ENCODE measurements around the gene TTC4.
A peak's percentile ranks its signal among the peaks of the same experiment; 100 is the strongest.
"Not testable (repeated sequence)": the region's sequence is repeated elsewhere in the genome, so short reads cannot be mapped to it uniquely, and the experiment has no call there.

TTC4 gene

GRCh38 chr1:54745274-54745673 lies 29.6 kb downstream of the TTC4 start:
- DNase-seq (ENCODE audit: insufficient read length, low spot score) = no peak
- no peak for FAIRE-seq

- DNase-seq (ENCODE audit: insufficient read length, low spot score) = no peak
- FAIRE-seq = no peak
Observed at GRCh38 chr1:54745864-54746263, 30.2 kb downstream of the TTC4 start.

GRCh38 chr1:54748094-54748835 lies 32.6 kb downstream of the TTC4 start:
- no peak for DNase-seq (ENCODE audit: insufficient read length, low spot score)

DNA sequence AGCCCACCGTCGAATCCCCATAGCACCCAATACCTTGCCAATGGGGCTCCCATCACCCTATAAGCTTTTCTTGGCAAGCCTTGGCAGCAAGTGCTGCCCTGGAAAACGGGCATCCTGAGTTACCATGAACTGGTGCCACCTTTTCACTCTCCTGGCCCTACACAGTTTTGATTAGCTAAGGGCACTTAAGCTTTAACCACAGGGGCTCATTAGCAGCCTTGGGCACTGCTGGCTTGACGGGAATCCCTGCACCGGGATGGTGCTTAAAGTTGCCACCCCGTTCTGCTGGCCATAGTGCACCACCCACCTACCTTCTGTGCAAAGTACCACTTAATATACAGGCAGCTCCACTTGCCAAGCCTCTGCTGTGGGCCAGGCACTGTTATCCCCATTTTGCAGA lies 34.9 kb downstream of the TTC4 start:
- DNase-seq (ENCODE audit: insufficient read length, low spot score) = no peak
- no peak for FAIRE-seq

More at GRCh38 chr1:54748094-54748835, 32.6 kb downstream of the TTC4 start:
- FAIRE-seq = no peak

DNA sequence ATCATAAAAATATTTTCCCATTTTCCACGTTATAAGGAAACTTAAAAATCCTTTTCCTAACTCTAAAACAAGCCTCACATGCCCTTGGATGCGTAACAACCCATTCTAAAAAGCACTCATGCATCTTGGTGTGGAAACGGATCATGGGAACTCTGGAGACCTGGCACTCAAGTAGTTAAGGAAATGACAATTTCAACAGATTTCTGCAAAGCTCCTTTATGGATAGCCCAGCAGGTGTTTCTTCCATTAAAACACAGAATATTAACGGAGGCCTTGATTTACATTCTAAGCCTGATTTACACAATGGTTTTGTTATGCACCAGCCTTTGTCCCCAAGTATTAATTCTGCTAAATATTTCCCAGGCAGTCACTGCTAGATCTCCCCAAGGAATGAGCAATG lies 35.8 kb downstream of the TTC4 start:
- no peak for FAIRE-seq
- DNase-seq (ENCODE audit: insufficient read length, low spot score) = no peak

DNA sequence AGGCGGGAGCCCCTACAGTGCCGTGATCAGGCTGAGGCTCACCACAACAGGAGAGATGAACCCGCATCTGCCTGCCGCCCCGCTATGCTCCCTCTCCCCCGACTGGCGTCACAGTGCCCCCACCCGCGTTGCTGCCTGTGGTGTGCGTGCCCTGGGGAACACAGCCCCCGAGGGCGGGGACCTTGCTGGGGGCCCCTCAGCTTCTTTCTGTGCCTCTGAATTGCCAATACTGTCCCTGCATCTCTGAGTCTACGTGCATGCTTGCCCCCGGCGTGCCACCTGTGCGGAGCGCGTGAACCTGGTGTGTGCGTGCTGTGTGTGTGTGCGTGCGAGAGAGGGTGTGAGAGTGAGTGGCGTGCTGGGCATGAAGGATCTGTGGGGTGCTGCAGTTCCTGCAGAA lies 38.4 kb downstream of the TTC4 start:
- FAIRE-seq (no peak), DNase-seq (ENCODE audit: insufficient read length, low spot score) (no peak)

- FAIRE-seq = no peak
Observed at GRCh38 chr1:54754486-54755285, 39.0 kb downstream of the TTC4 start.

DNA sequence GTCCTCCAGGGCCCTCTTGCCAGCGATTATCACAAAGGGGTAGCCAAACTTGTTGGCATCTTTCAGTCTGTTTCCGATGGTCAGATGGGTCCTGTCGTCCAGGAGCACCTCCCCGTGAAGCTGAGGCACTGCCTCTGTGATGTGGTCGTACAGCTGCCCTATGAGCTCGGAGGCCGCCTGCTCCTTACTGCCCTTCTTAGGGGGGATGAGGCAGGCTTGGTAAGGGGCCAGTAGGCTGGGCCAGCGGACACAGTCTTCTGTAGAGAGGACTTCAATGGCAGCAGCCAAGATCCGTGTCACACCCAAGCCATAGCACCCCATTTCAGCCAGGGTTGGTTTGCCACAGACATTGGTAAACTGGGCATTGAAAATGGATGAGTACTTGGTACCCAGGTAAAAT lies 42.2 kb downstream of the TTC4 start:
- FAIRE-seq (no peak), DNase-seq (ENCODE audit: insufficient read length, low spot score) (no peak)

More at GRCh38 chr1:54754486-54755285, 39.0 kb downstream of the TTC4 start:
- DNase-seq (ENCODE audit: insufficient read length, low spot score) = no peak

DNA sequence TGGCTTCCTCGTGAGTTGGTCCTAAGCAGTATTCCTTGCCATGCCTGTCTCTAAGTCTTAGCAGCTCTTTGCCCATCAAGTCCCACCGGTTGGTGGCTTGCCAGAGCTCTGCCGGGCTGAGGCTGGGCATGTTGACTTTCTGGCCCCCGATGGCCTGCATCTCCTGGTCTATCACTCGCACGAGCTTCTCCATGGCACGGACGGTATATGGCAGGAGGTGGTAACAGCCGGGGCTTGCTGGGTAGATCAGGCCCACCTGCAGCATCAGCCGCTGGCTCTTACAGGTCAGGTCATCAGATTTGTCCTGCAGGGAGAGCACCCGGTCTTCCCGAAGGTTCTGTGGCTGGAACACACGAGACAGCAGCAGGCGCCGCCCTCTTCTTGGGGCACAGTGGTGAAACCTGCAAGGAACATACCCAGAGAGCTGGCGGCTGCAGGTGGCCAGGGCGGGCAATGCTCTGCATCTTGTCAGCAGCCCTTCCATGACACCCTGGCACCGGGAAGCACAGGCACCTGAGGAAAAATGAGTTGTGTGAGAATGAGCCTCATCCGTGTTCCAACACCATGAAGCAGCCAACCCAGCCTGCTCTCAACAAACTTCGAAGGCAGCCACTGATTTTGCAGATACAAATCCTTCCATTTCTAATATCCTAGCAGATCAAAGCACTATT lies 43.2 kb downstream of the TTC4 start:
- no peak for DNase-seq (ENCODE audit: insufficient read length, low spot score)
- no peak for FAIRE-seq

GRCh38 chr1:54763816-54764132 lies 48.1 kb downstream of the TTC4 start:
- FAIRE-seq = no peak
- DNase-seq (ENCODE audit: insufficient read length, low spot score) = no peak

DNA sequence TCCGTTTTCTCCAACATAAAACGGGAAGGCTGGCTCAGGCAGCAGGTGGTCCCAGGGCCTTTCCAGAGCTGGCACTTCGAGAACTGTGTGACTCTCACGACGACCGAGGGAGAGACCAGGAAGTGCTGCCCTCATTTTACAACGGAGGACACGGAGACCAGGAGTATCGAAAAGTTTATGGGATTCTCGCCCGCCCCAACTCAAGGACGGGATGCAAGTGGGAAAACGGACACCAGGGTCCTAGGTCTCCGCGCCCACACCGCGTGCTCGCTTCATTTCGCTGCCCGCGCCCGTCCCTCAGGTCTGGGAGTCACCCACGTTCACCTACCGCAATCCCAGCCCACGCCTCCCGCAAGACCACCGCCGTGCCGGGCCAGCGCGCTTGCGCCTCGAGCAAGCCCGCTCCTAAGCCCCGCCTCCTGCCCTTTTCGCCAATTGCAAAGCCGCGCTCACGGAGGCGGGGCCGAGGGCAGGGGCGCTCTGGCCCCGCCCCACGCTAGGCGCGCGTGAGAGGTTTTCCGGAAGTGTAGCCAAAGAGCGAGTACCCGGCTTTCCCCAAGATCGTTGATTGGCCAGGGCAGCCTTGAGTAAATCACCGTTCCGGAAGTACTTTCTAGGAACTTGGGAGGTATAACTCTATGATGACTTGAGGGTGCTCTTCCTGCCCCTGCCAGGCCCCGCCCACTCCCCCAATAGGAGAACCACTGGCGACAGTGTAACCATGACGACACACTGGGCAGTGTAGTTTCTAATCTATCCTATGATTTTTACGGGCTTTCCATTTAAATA lies 48.7 kb downstream of the TTC4 start, which contains the start of gene PARS2:
Gene PARS2, minus strand, starts transcription at position 391 of the 789 bp plus-strand sequence. CDS start 5,362 bp downstream, outside the sequence.
- DNase-seq (ENCODE audit: insufficient read length, low spot score) (peak; percentile 95), FAIRE-seq (peak; percentile 90)

DNA sequence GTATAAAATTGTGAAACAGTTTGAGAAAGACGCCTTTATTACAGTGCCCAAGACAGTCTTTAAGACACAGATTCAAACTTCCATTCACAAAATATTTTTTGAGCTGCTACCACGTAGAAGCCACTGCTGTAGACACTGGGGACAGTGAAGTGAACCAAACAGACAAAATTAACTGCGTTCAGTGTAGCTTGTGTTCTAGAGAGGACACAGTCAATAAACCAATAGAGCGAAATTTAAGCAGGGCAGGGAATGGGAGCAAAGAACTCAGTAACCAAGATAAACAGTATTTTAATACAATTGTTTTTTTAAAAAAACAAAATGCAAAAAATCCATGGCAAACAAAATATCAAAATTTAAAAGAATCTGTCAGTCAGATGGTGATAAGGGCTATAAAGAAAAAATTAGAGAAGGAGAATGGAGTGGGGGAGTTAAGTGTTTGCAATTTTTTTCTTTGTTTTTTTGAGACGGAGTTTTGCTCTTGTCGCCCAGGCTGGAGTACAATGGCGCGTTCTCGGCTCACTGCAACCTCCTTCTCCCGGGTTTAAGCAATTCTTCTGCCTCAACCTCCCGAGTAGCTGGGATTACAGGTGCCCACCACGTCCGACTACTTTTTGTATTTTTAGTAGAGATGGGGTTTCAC lies 49.4 kb downstream of the TTC4 start:
- FAIRE-seq = no peak
- peak; percentile 19 for DNase-seq (ENCODE audit: insufficient read length, low spot score)

- DNase-seq (ENCODE audit: insufficient read length, low spot score) = no peak
- FAIRE-seq = no peak
Observed at GRCh38 chr1:54766726-54767125, 51.1 kb downstream of the TTC4 start.

DNA sequence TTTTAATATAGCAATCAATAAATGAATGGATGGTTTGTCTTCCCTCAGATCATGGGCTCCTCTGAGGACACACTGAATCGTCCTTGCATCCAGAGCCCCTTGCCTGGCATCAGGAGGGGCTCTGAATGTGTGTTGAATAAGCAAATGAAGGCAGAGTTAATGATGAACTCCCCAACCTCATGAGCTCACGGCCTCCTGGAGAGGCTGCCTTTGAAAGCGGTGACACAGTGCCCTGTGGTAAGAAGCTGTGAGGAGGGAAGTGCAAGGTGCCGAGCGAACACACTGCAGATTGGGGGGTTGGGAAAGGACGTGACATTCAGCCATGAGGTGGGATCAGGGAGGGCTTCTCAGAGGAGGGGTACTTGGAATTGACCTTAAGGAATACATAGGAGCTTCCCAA lies 51.9 kb downstream of the TTC4 start:
- no peak for FAIRE-seq

DNA sequence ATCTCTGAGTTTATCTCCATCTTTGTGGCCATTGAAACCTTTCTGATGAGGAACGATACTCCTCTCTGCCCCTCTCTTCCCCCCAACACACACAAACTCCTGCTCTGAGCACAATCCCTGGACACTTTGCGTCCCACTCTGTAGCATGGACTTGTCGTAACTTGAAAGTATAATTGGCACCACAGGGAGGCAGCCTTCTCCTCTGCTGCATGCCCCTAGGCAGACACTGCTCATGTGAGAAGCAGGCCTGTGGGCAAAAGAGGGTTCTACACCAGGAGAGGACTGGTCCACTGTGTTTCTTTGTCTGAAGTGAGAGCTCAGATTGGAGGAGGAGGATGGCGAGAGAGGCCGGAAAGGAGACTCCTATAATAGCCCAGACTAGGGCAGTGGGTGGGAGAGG lies 52.4 kb downstream of the TTC4 start:
- DNase-seq (ENCODE audit: insufficient read length, low spot score) (no peak), FAIRE-seq (no peak)

More for the DNA sequence above, 51.9 kb downstream of the TTC4 start:
- DNase-seq (ENCODE audit: insufficient read length, low spot score) = no peak

DNA sequence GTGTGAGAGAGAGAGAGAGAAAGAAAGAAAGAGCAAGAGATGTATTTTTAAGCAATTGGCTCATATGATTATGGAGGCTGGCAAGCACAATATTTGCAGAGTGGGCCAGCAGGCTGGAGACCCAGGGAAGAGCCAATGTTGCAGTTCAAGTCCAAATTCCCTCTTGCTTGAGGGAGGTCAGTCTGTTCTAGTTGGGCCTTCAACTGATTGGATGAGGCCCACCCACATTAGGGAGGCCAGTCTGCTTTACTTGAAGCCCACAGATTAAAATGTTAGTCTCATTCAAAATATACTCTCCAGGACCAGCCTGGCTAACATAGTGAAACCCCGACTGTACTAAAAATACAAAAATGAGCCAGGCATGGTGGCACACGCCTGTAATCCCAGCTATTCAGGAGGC lies 57.3 kb downstream of the TTC4 start:
- DNase-seq (ENCODE audit: insufficient read length, low spot score) = no peak
- FAIRE-seq = no peak

GRCh38 chr1:54774820-54775498 lies 59.3 kb downstream of the TTC4 start:
- DNase-seq (ENCODE audit: insufficient read length, low spot score) (no peak), FAIRE-seq (no peak)

GRCh38 chr1:54775828-54776721 lies 60.4 kb downstream of the TTC4 start:
- not testable (repeated sequence) for FAIRE-seq; DNase-seq (ENCODE audit: insufficient read length, low spot score)

DNA sequence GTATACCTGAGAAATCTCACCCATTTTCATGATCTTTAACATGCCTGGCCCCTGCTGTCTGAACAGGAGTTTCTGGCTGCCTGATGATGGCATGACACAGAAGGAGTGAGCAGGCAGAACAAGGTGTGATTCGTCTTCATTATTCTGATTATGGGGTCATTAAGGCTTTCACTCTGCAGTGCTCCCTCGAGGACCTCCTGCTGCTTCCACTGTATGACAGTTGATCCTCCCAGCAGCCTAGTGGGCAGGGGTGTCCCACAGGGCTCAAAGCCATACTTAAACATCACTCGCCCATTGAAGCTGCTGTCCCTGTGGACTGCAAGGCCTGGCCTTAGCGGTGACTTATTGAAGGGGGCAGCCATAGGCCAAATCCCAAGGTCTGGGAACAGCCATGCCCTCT lies 61.4 kb downstream of the TTC4 start:
- DNase-seq (ENCODE audit: insufficient read length, low spot score) = no peak
- FAIRE-seq = no peak

Data from HTR-8/SVneo (cell line).